DOHH2 (cell line): ENCODE data around the gene TUBA4A.

Source experiments
- CTCF ChIP-seq: fragments of 200-600 bp; sonication (generic); IDR thresholded peaks from one replicate; pipeline ENCODE4 v1.5.1; 2014; ENCODE audit warnings: antibody characterized with exemption, mild to moderate bottlenecking, low read depth, low read length; ENCODE audit not compliant: poor library complexity, severe bottlenecking
- EZH2phosphoT487 ChIP-seq: fragments of 200-600 bp; sonication (generic); IDR thresholded peaks from 2 replicates; pipeline ENCODE4 v1.6.1; 2017; ENCODE audit warnings: borderline replicate concordance, mild to moderate bottlenecking, antibody characterized with exemption, low read length, moderate library complexity, mixed read lengths

GRCh38 chr2:219266232-219266631 lies 12.5 kb upstream of the TUBA4A start:
- TF ChIP-seq CTCF: no peak
- TF ChIP-seq EZH2phosphoT487: no peak
